GM12875 (cell line): Measurements from ENCODE around the gene TTC23.

Source experiments
- H3K4me3 ChIP-seq: one replicate; pipeline ENCODE4 v1.5.1; 2011; ENCODE audit warnings: low read depth, low read length, control low read depth
- CTCF ChIP-seq: IDR thresholded peaks from 2 replicates; pipeline ENCODE4 v1.5.1; 2011; ENCODE audit warnings: low read depth, mild to moderate bottlenecking, control low read depth, inconsistent platforms, low read length, moderate library complexity, borderline replicate concordance; ENCODE audit not compliant: insufficient read depth

Gene TTC23

GRCh38 chr15:99154271-99154670 lies 95.1 kb downstream of the TTC23 start:
- H3K4me3 ChIP-seq, result no peak overlapping the region
- TF ChIP-seq CTCF, result no peak

DNA sequence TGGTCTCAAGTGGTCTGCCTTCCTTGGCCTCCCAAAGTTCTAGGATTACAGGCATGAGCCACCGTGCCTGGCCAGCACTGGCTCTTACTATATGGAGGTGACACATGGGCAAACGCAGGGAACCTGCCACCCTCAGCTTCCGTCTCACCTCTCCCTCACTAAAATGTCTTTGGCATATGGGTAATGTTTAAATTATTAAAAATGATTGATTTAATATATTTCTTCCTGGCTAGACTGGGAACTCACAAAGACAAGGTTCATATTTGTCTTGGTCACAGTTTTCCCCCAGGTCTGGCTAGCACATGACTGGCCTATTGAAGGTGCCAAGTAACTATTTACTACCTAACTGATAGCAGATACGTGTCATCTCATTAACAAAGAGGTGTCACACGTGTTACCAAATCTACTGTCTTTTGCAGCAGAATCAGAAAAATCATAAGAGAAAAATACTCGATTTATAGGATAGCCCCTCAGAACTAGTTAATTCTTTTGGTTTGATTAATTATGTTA lies 96.3 kb downstream of the TTC23 start:
- TF ChIP-seq CTCF, result no peak
- no peak overlapping the region for H3K4me3 ChIP-seq

DNA sequence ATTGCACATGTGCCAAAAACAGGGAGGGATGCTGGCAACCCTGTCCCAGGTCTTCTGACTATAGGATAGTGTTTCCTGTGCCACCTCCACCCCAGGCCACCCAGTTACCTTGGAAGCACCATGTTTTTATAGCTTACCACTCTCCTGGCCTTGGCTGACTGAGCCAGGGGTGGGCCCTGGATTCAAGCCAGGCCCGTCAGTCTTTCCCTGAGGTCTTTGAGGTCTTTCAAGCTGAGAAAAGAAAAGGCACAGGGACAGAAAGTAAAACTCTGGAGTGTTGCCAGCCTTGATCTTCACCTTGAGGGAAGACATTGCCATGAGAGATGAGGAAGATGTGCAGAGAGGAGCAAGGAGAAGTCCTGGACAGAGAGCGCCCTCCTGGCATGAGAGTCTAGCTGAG lies 98.2 kb downstream of the TTC23 start:
- H3K4me3 ChIP-seq, result no peak overlapping the region
- no peak for TF ChIP-seq CTCF

GRCh38 chr15:99149366-99149765 lies 100.0 kb downstream of the TTC23 start:
- TF ChIP-seq CTCF, result no peak
- no peak overlapping the region for H3K4me3 ChIP-seq

DNA sequence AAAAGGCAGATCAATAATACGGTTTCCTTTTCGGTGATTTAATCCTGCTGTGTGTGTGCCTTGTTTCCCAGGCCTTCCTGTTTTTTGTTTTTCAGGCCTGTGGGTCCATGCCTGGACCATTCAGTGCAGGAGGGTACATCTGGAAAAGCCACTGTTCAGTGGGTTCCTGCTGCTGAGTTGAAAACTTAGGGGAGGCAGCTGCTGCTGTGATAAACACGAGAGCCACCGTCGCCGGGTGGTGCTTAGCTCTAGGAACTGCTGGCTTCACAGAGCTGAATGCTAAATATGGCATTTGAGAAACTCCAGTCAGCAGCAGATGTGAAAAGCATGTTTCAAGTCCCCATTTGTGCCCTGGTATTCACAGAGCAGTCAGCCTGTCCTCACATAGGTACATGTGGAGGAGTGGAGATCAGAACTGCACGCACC lies 100.5 kb downstream of the TTC23 start:
- no peak for TF ChIP-seq CTCF
- H3K4me3 ChIP-seq, result no peak overlapping the region

- TF ChIP-seq CTCF, result no peak
- H3K4me3 ChIP-seq, result no peak overlapping the region
Measured at GRCh38 chr15:99146661-99147060, 102.7 kb downstream of the TTC23 start.

GRCh38 chr15:99145778-99146177 lies 103.6 kb downstream of the TTC23 start:
- no peak overlapping the region for H3K4me3 ChIP-seq
- TF ChIP-seq CTCF, result no peak
